Endodermal cell (in vitro differentiated cells): Measurements from ENCODE around the gene PPM1G. TPM values are rescaled to one million over a fixed set of nuclear protein-coding genes. Genes with fewer than 3 reads are reported as not detected.

ENCODE experiments used
- DNase-seq: peaks from one replicate; pipeline ENCODE4 v3.0.0-alpha.2; 2017
- H3K27ac ChIP-seq: 2 replicates; pipeline ENCODE4 v1.5.1; 2013; ENCODE audit warnings: mild to moderate bottlenecking, low read depth, low read length, moderate library complexity
- H3K27me3 ChIP-seq: 2 replicates; pipeline ENCODE4 v1.6.1; 2013; ENCODE audit warnings: mild to moderate bottlenecking, low read length, moderate library complexity; ENCODE audit not compliant: insufficient read depth, control insufficient read depth, poor library complexity, severe bottlenecking
- H3K36me3 ChIP-seq: 2 replicates; pipeline ENCODE4 v1.7.0; 2013; ENCODE audit warnings: mild to moderate bottlenecking, low read length, moderate library complexity; ENCODE audit not compliant: control insufficient read depth, insufficient read depth
- H3K4me1 ChIP-seq: one replicate; pipeline ENCODE4 v1.7.0; 2013; ENCODE audit warnings: low read length; ENCODE audit not compliant: control insufficient read depth, insufficient read depth
- H3K4me3 ChIP-seq: 2 replicates; pipeline ENCODE4 v1.5.1; 2013; ENCODE audit warnings: mild to moderate bottlenecking, low read length, moderate library complexity
- H3K9ac ChIP-seq: 2 replicates; pipeline ENCODE4 v1.6.1; 2013; ENCODE audit warnings: mild to moderate bottlenecking, low read length, moderate library complexity; ENCODE audit not compliant: poor library complexity, severe bottlenecking; ENCODE audit errors: extremely low read depth
- H3K9me3 ChIP-seq: 2 replicates; pipeline ENCODE4 v1.6.1; 2013; ENCODE audit warnings: mild to moderate bottlenecking, low read length, moderate library complexity; ENCODE audit not compliant: control insufficient read depth
- H3K27ac Mint-ChIP-seq: 2 replicates; pipeline ENCODE4 v1.8.0; 2020; ENCODE audit warnings: mixed read lengths
- H3K27me3 Mint-ChIP-seq: 2 replicates; pipeline ENCODE4 v1.8.0; 2021; ENCODE audit warnings: mild to moderate bottlenecking, mixed read lengths; ENCODE audit not compliant: insufficient read depth
- H3K36me3 Mint-ChIP-seq: 2 replicates; pipeline ENCODE4 v1.8.0; 2020; ENCODE audit warnings: low read depth, mixed read lengths
- H3K4me1 Mint-ChIP-seq: 2 replicates; pipeline ENCODE4 v1.8.0; 2020; ENCODE audit warnings: mixed read lengths
- H3K4me3 Mint-ChIP-seq: 2 replicates; pipeline ENCODE4 v1.8.0; 2020; ENCODE audit warnings: mild to moderate bottlenecking, moderate library complexity, mixed read lengths
- H3K9me3 Mint-ChIP-seq: 2 replicates; pipeline ENCODE4 v1.8.0; 2020; ENCODE audit warnings: mild to moderate bottlenecking, mixed read lengths
- WGBS, 2 experiments: methylation state at CpG; one replicate each; pipeline versions ENCODE4 v1.1.5 to v1.1.7; 2013; ENCODE audit warnings: missing lambda C conversion rate in 2 of 2, mixed read lengths in 1 of 2; ENCODE audit not compliant: insufficient coverage in 1 of 2, insufficient read length in 1 of 2; 5-methylcytosine and 5-hydroxymethylcytosine counted together
- total RNA-seq, 2 donors: library from RNA; stranded (reverse); fragmentation: NEBNext Ultra II Directional in 1 of 2; extraction: Animal tissue kit (Norgen Biotek cat#: 25700) in 1 of 2; gene quantifications; 2 replicates in 1 of 2; 3 replicates in 1 of 2; pipeline ENCODE4 v1.2.1, GENCODE V29; 2021
- TF ChIP-seq, protein P1 (sequence below): fragments of 200-600 bp; sonication (generic); conservative IDR thresholded peaks from 2 replicates; pipeline ENCODE4 v1.5.0; 2021; ENCODE audit warnings: antibody characterized with exemption, mild to moderate bottlenecking

Gene PPM1G
- total RNA-seq, 2 donors from 2014 or later = 124 to 125 TPM

DNA sequence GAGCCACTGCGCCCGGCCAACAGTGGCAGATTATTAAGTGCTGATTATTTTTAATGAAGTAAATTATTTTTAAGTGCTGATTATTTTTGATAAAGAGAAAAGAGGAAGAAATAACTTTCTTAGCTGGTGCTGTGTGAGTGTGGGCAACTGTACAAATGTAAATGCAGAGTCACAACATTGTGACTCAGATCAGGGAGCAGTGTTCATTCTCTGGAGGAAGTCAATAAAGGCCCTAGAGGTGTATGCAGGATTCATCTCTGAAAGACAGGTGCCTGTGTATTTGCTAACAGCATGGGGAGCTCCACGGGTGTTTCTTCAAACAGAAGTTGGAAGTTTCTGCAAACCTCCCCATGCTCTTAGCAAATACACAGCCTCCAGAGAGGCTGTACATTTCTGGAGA is 39.0 kb upstream of the PPM1G start:
- no peak overlapping the region for H3K27ac ChIP-seq
- peaks cover 24% of the 10 kb centered on the region for H3K36me3 ChIP-seq
- no peaks in the 10 kb centered on the region for H3K9me3 ChIP-seq
- peaks cover 57% of the 10 kb centered on the region for H3K36me3 Mint-ChIP-seq
- no peaks in the 10 kb centered on the region for H3K9me3 Mint-ChIP-seq
- 57 to 67% methylated on average over 3 of the region's 3 CpGs for WGBS, 2 experiments
- no peak overlapping the region for H3K9ac ChIP-seq
- no peaks in the 10 kb centered on the region for H3K27me3 Mint-ChIP-seq
- H3K4me3 ChIP-seq = no peak overlapping the region
- DNase-seq = no peak
- H3K4me1 Mint-ChIP-seq = no peaks in the 10 kb centered on the region
- no peaks in the 10 kb centered on the region for H3K4me1 ChIP-seq
- H3K27me3 ChIP-seq = no peaks in the 10 kb centered on the region
- TF ChIP-seq, protein P1, sequence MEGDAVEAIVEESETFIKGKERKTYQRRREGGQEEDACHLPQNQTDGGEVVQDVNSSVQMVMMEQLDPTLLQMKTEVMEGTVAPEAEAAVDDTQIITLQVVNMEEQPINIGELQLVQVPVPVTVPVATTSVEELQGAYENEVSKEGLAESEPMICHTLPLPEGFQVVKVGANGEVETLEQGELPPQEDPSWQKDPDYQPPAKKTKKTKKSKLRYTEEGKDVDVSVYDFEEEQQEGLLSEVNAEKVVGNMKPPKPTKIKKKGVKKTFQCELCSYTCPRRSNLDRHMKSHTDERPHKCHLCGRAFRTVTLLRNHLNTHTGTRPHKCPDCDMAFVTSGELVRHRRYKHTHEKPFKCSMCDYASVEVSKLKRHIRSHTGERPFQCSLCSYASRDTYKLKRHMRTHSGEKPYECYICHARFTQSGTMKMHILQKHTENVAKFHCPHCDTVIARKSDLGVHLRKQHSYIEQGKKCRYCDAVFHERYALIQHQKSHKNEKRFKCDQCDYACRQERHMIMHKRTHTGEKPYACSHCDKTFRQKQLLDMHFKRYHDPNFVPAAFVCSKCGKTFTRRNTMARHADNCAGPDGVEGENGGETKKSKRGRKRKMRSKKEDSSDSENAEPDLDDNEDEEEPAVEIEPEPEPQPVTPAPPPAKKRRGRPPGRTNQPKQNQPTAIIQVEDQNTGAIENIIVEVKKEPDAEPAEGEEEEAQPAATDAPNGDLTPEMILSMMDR = no peak
- H3K27ac Mint-ChIP-seq = no peak overlapping the region
- no peak overlapping the region for H3K4me3 Mint-ChIP-seq

DNA sequence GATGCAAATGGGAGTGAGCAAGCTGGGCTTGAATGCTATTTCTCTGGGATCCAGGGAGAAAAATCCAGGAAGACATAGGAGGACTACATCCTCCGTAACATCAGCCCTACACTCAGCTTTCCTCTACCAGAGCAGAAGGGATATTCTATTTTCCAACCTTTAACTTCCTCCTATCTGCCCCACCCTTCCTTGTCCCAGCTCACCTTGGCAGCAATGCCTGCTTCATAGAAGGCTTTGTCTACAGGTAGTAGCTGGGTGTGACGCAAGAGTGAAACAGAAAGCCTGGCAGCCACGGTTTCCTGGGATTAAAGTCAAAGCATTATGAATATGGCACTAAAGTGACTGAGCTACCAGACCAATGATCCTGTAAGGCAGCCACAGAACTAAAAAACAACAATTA is 36.7 kb upstream of the PPM1G start:
- WGBS, 2 experiments = 95 to 100% methylated on average over 1 to 3 of the region's 3 CpGs
- Histone ChIP-seq H3K36me3 (peaks cover 23% of the 10 kb centered on the region), H3K27me3 (no peaks in the 10 kb centered on the region), H3K27ac (no peak overlapping the region), H3K4me3 (no peak overlapping the region), H3K9me3 (no peaks in the 10 kb centered on the region), H3K4me1 (no peaks in the 10 kb centered on the region), H3K9ac (no peak overlapping the region)
- no peak for DNase-seq
- TF ChIP-seq, protein P1 = no peak
- Mint-ChIP-seq H3K27ac (no peak overlapping the region), H3K4me3 (no peak overlapping the region), H3K27me3 (no peaks in the 10 kb centered on the region), H3K9me3 (no peaks in the 10 kb centered on the region), H3K36me3 (peaks cover 61% of the 10 kb centered on the region), H3K4me1 (peaks cover 12% of the 10 kb centered on the region)

DNA sequence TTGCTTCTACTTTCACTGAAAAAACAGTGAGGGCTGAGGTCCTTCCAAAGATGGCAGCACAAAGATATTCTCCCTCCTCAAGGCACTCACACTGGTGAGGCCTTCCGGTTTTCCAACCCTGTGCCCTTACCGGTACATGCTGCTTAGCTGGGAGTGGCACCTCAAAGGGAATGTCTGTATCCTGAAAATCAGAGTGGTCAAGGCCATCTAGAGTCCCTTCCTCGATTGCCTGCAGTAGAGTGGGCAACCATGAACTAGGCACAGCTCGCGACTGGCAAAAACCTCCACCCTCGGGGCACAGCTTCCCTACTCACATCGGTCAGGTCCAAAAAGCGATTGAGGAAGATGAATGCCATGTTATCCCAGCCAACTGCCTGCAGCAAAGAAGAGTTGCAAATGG is 36.2 kb upstream of the PPM1G start:
- H3K4me3 ChIP-seq = no peak overlapping the region
- Mint-ChIP-seq H3K36me3 (peaks cover 64% of the 10 kb centered on the region), H3K9me3 (no peaks in the 10 kb centered on the region), H3K27me3 (no peaks in the 10 kb centered on the region), H3K27ac (no peak overlapping the region), H3K4me3 (no peak overlapping the region), H3K4me1 (peaks cover 12% of the 10 kb centered on the region)
- TF ChIP-seq, protein P1 = no peak
- H3K27ac ChIP-seq = no peak overlapping the region
- DNase-seq = no peak
- H3K27me3 ChIP-seq = no peaks in the 10 kb centered on the region
- 85 to 94% methylated on average over 7 to 8 of the region's 8 CpGs for WGBS, 2 experiments
- H3K4me1 ChIP-seq = peaks cover 3% of the 10 kb centered on the region
- H3K36me3 ChIP-seq = peaks cover 28% of the 10 kb centered on the region
- H3K9me3 ChIP-seq = no peaks in the 10 kb centered on the region
- H3K9ac ChIP-seq = no peak overlapping the region
